ENCODE data around the gene CIB1.

DNA sequence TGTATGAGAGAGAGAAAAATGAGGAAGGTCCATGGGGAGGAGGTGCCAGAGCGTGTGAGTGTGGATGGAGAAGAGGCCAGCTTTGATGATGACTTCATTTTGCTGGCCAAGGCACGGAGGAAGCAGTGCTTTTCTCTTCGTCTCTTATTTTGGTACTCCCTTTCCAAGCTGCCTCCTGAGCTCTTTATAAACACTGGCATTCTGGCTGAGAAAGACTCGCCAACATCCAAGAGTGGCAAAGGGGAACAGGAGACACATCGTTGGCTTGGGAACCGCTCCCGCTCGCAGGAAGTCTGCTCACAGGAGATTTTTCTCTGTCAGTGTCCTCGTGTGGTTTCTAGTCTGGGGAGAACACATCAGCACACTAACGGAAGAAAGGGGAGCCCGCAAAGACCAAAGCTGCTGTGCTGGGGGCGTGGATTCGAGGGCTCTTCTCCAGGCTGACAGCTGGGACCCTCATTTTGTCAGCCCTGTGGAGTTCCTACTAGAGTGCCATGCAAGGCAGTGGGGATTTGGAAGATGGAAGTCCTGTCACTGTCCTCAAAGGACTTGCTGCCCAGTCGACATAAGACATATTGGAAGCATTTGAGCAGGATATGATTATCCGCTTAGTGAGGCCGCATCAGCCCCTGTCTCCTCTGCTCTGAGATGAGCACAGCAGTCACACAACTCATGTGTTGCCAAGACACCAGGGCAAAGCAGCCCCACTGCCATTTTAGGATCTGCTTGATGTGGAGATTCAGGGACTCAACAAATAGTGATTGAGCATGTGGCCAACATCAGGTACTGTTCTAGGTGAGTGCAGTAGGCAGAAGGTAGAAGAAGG is 40.6 kb downstream of the CIB1 start:
- TF ChIP-seq CTCF (IDR thresholded peaks at IDR 0.05) (no peak), POLR2A (IDR thresholded peaks at IDR 0.05) (no peak)

Data from right lobe of liver (tissue), 4 donors.